GM21529 (cell line): ENCODE data around the gene REEP2.

Source experiments
- ATAC-seq: cut with Tn5 transposase; IDR thresholded peaks from one replicate; pipeline ENCODE4 v1.9.1; 2021; ENCODE audit not compliant: unreplicated experiment

The REEP2 gene

DNA sequence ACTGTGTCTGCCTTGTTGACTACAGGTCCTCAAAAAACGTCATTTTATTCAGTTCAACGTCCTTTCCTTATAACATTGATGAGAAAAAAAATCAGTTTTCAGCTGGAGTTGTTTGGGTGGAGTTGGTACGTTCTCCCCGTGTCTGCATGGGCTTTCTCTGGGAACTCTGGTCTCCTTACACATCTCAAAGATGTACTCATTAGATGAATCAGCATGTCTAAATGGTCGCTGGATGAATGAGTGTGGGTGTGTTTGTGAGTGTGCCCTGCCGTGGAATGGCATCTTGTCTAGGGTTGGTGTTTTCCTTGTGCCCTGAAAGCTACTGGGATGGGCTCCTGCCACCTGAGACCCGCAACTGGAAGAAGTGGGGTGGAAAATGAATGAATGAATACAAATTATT, 56.5 kb downstream of the REEP2 start:
- ATAC-seq, result no peak
